GM19043 (cell line): ENCODE measurements around the gene NUTF2.
"Not testable (repeated sequence)": the region's sequence is repeated elsewhere in the genome, so short reads cannot be mapped to it uniquely, and the experiment has no call there.

ENCODE experiments used
- ATAC-seq: cut with Tn5 transposase; IDR thresholded peaks from one replicate; pipeline ENCODE4 v1.9.1; 2021; ENCODE audit warnings: low read depth; ENCODE audit not compliant: unreplicated experiment

NUTF2 gene

GRCh38 chr16:67883146-67883871, 36.6 kb downstream of the NUTF2 start:
- ATAC-seq = no peak

GRCh38 chr16:67883872-67884261, 37.1 kb downstream of the NUTF2 start:
- no peak for ATAC-seq

DNA sequence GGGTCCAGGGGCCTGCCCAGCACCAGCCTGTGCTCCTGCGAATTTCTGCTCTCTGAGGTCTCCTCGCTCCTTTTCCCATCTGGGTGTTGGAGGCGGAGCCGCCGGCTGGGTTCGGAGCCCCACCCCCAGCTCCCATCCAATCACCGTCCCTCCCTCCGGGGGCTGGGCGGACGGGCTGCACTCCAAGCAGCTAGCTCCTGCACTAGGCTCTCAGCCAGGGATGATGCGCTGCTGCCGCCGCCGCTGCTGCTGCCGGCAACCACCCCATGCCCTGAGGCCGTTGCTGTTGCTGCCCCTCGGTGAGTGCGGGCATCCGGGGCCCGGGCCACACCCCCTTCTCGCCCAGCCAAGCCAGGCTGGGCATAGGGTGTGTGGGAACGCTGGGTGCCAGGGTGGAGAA, 38.0 kb downstream of the NUTF2 start, which contains the start of gene NRN1L:
TSS of gene NRN1L (plus strand) at position 202 of the 400 bp plus-strand sequence. CDS start at position 221, 19 bp downstream.
- no peak for ATAC-seq

DNA sequence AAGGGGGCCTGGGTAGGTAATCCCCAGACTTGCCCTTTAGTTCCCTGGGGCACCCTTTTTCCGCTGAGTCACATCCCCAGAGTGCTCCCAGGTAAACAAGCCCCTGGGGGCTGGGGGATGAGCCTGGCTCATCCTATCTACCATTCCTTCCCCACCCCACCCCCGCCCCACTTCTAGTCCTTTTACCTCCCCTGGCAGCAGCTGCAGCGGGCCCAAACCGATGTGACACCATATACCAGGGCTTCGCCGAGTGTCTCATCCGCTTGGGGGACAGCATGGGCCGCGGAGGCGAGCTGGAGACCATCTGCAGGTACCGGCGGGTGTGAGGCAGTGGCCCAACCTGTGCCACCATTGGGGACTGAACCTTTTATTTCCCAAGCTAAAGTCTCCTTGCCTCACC, 38.8 kb downstream of the NUTF2 start:
- no peak for ATAC-seq

DNA sequence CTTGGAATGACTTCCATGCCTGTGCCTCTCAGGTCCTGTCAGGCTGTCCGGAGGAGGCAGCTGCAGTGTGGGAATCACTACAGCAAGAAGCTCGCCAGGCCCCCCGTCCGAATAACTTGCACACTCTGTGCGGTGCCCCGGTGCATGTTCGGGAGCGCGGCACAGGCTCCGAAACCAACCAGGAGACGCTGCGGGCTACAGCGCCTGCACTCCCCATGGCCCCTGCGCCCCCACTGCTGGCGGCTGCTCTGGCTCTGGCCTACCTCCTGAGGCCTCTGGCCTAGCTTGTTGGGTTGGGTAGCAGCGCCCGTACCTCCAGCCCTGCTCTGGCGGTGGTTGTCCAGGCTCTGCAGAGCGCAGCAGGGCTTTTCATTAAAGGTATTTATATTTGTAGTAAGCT, 39.2 kb downstream of the NUTF2 start:
- ATAC-seq = no peak

DNA sequence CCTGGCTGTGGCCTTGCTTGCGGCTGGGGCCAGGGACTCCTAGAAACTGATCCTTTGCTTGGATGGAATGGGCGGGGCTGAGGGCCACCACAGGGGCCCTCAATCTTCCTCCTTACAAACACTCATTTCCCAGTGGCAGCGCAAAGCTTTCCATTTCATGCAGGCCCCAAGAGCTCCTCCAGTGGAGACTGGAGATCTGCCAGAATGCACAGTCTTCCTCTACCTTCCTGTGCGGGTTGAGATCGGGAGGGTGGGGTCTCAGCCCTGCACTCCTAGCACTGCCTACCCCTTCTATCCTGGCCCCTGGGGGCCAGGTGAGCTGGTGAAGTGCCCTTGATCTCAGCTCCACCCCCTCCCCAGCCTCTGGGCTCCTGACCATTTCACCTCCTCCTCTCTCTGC, 39.7 kb downstream of the NUTF2 start:
- ATAC-seq = no peak

- ATAC-seq = no peak
Observed at GRCh38 chr16:67888331-67888730, 41.6 kb downstream of the NUTF2 start.

DNA sequence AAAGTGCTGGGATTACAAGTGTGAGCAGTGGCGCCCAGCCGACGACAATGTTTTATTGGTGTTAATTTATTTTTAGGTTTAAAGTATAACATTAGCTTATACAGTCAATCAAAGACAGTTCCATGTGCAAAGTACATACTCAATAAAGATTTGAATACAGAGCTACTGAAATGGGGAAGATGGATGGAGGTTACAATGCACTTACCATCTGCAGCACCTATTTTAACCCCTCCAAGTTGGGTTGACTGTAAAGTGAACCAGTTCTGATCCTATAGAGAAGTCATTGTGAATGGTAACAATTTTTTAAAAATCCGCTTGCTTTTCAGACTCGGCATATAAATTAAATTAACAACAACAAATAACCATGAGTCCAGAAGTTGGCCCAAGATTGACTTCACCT, 45.6 kb downstream of the NUTF2 start:
- ATAC-seq = no peak

DNA sequence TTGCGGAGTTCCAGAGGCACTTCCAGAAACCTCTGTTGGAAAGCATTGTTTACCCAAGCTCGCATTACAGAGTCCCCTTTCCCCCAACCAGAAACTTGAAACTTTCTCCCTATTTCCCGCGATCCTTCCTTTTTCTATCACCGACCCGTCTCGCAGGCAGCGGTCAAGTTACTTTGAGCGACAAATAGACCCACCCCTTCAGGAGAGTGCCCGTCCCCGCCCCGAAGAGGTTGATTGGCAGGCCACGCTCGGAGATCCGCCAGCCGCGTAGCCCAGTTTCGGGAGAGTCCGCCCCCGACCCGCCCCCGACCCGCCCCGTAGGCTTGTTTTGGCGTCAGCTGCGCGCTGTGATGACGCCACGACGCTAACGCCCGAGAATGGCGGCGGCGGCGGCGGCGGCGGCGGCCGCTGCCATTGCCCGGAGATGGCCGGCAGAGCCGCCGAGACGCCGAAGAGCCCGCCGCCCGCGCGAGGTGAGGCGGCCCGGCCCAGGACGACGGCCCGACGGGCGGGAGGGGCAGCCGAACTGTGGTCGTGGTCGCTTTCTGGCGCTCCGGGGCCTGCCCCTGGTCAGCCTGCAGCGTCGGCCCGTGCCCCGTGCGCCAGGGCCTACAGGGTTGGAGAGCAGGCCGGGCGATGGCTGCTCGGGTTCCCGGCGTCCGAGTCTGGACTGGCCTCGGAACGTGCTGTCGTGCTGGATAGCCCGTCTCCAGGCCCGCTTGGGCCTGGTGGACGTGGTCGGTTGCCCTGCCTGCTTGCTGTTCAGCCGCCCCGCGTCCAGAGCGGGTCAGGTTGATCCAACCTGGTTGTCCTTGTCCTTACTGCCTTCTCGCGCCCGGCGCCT, 46.4 kb downstream of the NUTF2 start, which contains the start of gene PSKH1:
TSS of gene PSKH1 (plus strand) at position 356 of the 844 bp plus-strand sequence. CDS start 15,496 bp downstream, outside the sequence.
- ATAC-seq = peak; percentile 96

GRCh38 chr16:67893743-67894399, 47.1 kb downstream of the NUTF2 start:
- ATAC-seq = no peak

DNA sequence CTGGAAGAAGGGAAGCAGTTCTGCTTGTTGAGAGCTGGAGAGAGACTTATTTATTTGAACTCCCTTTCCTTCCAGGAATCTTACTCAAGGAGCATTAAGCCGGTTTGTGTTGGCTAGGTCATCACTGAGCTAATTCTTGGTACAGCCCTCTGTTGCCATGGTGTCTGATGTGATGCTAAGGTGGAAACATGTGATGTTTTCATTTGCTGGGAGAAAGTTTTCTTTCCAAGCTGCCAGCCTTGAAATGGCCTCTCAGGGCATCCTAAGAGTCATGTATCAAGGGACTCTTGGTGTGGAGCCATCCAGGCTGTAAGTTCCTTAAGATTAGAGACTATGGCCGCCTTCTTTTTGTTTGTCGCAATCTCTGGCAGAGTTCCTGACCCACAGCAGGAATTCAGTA, 50.5 kb downstream of the NUTF2 start:
- no peak for ATAC-seq

- no peak for ATAC-seq
Observed at GRCh38 chr16:67901734-67902133, 55.0 kb downstream of the NUTF2 start.

DNA sequence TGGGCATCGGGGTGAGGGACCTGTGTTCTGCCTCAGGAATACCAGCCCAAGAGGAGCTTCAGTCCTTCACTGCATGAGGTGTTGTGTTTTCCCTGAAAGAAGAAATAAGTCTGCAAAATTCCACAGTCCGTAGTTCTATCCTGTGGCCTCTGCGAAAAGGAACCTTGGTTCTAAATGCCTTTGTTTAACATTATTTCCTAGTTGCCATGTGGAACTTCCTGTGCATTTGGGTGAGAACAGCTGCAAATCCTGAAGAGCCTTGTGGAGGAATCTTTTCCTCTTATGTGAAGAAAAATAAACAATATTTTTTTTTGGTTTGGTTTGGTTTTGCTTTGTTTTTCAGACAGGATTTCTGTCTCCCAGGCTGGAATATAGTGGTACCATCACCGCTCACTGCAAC, 56.1 kb downstream of the NUTF2 start:
- ATAC-seq = no peak

- ATAC-seq = no peak
Observed at GRCh38 chr16:67907397-67908180, 60.9 kb downstream of the NUTF2 start.

DNA sequence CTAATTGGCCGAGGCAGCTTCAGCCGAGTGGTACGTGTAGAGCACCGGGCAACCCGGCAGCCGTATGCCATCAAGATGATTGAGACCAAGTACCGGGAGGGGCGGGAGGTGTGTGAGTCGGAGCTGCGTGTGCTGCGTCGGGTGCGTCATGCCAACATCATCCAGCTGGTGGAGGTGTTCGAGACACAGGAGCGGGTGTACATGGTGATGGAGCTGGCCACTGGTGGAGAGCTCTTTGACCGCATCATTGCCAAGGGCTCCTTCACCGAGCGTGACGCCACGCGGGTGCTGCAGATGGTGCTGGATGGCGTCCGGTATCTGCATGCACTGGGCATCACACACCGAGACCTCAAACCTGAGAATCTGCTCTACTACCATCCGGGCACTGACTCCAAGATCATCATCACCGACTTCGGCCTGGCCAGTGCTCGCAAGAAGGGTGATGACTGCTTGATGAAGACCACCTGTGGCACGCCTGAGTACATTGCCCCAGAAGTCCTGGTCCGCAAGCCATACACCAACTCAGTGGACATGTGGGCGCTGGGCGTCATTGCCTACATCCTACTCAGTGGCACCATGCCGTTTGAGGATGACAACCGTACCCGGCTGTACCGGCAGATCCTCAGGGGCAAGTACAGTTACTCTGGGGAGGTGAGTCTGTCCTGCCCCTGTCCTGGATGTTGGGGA, 62.5 kb downstream of the NUTF2 start:
- ATAC-seq = no peak

- no peak for ATAC-seq
Observed at GRCh38 chr16:67910158-67910557, 63.4 kb downstream of the NUTF2 start.

DNA sequence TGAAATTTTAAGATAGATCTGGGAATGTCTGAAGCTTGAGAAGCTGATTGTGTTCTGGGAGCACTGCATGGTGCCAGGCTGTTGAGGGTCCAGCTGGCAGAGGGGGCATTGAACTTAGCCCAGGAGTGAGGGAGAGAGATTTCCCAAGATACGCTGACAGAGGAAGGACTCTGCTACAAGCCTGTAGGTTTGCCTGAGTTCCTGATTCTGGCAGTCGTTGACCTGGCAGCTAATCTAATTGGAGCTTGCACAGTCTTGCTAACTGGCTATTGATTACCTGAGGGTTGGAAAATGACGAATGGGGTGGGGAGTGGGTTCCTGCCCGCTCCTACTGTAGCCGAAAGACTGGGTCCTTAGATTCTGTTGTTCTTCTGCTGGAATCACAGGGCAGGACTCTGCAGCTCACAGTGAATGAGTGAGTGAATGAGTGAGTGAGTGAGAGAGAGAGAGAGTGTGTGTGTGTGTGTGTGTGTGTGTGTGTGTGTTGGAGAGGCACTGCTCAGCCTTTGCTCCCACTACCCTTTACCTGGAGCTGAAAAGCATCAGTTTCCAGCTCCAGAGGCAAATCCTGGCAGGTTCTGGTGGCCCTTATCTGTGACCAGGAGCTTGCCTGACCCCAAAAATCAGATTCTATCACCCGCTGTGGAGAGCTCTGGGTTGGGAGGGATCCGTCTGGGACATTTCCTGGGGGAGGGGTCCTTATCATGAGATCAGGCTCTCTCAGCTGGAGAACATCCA, 68.2 kb downstream of the NUTF2 start:
- no peak for ATAC-seq

GRCh38 chr16:67915496-67915769, 68.7 kb downstream of the NUTF2 start:
- not testable (repeated sequence) for ATAC-seq
